NCI-H2227 treated with DMSO at 0.1 percent for 48 hours (cell line): ENCODE results near the gene F7.

Source experiments
- DNase-seq: peaks from one replicate; lab custom pipeline; 2025; lab: John Stamatoyannopoulos, UW

The F7 gene

DNA sequence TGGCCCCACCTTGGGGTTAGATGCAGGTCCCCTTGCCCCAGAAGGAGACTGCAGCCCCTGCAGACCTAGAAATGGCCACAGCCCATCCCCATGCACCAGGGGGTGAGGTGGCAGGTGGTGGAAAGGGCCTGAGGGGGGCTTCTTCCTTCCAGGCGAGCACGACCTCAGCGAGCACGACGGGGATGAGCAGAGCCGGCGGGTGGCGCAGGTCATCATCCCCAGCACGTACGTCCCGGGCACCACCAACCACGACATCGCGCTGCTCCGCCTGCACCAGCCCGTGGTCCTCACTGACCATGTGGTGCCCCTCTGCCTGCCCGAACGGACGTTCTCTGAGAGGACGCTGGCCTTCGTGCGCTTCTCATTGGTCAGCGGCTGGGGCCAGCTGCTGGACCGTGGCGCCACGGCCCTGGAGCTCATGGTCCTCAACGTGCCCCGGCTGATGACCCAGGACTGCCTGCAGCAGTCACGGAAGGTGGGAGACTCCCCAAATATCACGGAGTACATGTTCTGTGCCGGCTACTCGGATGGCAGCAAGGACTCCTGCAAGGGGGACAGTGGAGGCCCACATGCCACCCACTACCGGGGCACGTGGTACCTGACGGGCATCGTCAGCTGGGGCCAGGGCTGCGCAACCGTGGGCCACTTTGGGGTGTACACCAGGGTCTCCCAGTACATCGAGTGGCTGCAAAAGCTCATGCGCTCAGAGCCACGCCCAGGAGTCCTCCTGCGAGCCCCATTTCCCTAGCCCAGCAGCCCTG is 12.8 kb downstream of the F7 start:
- DNase-seq, result no peak

- DNase-seq, result no peak
These were observed 13.7 kb downstream of the F7 start for GRCh38 chr13:113119166-113119821.

DNA sequence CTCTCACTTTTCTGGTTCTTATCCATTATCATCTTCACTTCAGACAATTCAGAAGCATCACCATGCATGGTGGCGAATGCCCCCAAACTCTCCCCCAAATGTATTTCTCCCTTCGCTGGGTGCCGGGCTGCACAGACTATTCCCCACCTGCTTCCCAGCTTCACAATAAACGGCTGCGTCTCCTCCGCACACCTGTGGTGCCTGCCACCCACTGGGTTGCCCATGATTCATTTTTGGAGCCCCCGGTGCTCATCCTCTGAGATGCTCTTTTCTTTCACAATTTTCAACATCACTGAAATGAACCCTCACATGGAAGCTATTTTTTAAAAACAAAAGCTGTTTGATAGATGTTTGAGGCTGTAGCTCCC is 14.2 kb downstream of the F7 start:
- no peak for DNase-seq

DNA sequence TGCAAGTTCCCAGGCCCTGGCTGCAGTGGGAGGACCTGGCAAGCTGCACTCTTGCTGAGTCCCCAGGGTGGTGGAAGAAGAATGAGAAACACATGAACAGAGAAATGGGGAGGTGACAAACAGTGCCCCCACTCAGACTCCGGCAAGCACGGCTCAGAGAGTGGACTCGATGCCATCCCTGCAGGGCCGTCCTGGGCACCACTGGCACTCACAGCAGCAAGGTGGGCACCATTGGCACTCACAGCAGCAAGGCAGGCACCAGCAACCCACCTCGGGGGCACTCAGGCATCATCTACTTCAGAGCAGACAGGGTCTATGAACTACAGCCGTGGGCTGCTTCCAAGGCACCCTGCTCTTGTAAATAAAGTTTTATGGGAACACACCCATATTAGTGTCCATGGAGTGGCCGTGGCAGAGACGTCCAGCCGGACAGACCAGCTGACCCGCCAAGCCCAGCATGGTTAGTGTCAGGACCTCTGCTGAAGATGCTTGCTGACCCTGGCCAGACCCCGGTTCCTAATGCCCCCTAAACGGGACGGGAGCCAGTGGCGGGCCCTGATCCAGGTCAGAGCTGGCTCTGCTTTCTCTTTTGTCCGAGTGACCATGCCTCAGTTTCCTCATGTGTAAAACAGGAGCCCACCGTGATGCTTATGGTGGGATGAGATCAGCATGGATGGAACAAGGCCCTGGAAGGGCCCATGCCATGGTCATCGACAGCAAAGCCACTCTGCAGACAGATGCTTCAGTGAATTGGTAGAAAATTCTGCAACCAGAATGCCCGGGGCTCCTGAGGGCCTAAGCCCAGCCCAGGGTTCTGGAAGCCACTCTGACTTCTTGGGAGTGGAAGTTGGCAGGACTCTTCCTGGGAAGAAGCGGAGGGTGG is 14.9 kb downstream of the F7 start:
- no peak for DNase-seq

DNA sequence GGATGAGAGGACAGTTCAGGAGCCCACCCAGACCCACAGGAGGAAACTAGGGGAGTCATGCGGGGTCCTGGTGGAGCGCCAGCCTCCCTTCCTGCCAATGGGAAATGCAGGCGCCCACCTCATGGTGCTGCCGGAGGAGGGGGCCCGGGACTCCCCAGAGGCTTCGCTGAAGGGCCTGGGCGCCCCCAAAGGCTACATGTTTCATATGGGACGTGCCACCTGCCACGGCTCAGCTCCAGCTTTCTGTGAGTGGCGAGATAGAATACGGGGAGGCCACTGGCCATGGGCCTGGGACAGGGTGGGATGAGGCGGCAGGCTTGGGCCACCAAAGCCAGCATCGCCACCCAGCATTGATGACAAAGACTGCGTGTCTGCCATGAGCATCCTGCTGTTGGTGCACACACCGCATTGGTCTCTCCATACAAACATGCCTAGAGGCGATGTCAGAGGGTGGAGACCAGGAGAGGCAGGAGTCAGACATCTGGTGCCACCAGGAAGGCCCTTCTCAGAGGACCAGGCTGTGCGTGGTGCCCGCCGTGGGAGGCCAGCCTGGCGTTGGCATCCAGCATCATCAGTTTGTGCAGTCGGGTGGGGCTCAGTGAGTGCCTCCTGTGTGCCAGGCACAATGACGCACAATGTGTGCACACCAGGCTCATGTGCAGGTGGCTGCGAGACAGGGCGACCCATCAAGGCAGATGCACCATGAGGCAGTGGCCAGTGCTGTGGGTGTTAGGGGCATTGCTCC is 15.8 kb downstream of the F7 start:
- DNase-seq, result no peak

DNA sequence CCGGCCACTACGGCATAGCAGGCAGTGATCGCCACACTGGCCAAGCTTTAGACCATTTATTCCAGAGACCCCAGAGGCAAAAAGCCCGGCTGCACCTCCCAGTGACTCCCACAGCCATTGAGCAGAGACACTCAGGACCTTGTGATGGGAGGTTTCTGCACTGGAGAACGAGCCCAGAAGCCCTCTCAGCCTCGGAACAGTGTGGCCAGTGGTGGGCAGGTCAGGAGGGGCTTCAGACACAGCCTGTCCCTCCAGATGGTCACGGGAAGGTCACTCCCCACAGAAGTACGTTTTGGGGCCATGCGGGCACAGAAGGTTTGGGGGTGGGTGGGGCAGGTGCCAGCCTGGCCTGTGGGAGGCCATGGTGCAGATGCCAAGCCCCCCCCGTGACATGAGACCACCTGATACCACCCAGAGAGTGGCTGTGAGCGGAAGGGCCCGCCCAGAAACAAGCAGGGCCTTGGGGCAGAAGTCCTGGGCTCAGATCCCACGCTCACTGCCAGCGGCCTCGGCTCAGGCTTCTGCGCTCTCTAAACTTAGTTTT is 16.4 kb downstream of the F7 start:
- DNase-seq, result no peak

DNA sequence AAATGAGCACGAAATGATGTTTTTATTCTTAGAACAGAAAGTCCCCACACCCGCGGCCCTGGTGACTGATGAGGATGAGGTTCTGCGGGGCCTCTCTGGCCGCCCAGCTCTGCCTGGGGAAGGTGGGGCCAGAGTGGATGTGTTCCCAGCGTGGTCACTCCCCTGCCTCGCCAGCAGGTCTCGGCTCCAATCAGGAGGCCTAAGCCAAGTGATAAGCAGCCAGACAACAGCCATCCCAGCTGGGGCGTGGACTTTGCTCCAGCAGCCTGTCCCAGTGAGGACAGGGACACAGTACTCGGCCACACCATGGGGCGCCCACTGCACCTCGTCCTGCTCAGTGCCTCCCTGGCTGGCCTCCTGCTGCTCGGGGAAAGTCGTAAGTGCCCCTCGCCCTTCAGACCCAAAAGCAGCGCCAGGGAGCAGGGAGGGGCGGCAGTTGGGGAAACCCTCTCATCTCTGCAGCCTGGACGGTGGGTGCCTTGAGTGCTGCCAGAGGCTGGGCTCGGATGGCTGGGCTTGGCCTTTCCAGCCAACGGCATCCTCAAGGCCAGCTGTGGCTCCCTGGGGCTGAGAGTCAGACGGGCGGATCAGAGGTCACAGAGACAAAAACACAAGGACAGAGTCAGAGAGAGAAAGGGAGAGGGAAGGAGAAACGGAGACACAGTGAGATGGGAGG is 17.1 kb downstream of the F7 start, which contains the start of gene F10:
Gene F10 (plus strand): TSS at position 250 of the 676 bp plus-strand sequence. CDS start 57 bp downstream, at position 307.
- no peak for DNase-seq

DNA sequence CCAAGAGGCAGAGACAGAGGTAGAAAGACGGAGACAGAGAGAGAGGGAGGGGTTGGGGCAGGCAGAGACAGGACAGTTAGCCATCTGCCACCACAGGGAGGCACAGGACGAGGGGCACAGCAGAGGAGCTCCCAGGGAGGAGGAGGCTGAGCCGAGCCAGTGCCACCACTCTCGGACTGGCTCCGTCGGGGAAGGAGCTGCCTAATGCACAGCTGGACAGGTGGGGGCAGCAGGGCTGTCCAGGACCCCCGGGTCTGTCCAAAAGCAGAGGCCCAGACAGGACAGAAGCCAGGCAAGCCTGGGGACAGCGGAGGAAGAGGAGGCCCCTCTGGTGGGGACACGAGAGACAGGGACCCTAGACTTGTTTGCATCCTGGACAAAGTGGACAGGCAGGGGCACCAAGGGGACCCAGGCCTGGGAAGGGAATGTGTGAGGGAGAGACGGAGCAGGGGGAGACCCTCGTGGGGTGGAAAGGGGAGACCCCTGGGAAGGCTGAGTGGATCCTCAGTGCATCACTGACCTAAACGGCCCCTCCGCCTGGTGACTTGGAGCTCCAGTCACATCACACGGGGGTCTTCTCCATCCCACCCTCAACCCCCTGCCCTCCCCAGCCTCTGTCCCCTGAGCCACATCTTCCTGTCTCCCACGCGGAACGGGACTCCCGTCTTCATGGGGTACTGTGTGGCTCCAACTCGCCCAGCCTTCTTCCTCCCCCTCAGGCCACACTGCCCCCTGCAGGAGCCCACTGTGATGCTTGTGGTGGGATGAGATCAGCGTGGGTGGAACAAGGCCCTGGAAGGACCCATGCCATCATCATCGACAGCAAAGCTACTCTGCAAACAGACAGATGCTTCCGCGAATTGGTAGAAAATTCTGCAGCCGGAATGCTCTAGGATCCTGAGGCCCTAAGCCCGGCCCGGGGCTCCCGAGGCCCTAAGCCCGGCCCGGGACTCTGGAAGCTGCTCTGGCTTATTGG is 17.9 kb downstream of the F7 start:
- DNase-seq, result no peak

DNA sequence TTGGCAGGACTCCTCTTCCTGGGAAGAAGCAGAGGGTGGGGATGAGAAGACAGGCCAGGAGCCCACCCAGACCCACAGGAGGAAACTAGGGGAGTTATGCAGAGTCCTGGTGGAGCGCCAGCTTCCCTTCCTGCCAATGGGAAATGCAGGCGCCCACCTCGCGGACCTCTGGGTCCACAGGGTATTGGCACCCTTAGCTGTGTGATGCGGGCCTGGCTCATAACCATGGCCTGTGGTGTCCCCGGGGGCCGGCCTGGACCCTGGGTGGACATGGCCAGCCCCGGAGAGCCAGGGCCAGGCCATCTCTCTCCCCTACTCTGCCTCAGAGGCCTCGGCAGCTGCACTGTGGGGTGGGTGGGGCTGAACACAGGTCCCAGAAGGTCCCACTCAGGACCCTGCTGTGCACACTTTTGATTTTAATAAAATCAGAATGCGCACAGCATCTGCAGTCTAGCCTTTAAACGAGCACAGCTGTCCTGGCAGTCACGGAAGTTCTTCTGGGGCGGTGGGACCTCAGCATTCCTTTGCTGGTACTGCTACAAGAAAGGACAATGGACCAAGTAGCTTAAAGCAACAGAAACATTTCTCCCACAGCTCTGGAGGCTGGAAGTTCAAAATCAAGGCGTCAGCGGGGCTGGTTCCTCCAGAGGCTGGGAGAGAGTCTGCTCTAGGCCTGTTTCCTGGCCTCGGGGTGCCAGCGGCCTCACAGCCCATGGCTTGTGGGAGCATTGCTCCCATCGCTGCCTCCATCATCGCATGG is 18.8 kb downstream of the F7 start:
- no peak for DNase-seq

GRCh38 chr13:113125506-113126264 is 20.1 kb downstream of the F7 start:
- DNase-seq, result no peak

- DNase-seq, result no peak
These were observed 20.9 kb downstream of the F7 start for GRCh38 chr13:113126265-113127150.

GRCh38 chr13:113129480-113129879 is 23.9 kb downstream of the F7 start:
- no peak for DNase-seq

- DNase-seq, result no peak
These were observed 24.5 kb downstream of the F7 start for GRCh38 chr13:113129921-113130750.

DNA sequence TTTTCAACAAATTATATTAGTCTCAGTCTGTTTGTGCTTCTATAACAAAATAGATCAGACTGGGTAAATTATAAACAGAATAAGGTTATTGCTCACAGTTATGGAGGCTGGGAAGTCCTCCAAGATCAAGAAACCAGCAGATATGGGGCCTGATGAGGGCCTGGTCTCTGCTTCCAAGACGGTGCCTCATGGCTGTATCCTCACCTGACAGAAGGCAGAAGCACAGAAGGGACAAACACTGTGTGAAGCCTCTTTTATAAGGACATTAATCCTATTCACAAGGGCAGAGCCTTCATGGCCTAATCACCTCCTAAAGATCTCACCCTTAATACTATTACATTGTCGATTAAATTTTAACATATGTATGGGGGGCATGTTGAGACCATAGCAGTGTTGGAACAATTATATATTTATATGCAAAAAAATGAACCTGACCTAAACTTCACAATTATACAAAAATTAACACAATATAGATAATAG is 29.7 kb downstream of the F7 start:
- DNase-seq, result no peak

GRCh38 chr13:113137691-113138298 is 32.2 kb downstream of the F7 start:
- no peak for DNase-seq
